Measurements from ENCODE around the gene KIF13A. TPM values are rescaled to one million over a fixed set of nuclear protein-coding genes. Genes with fewer than 3 reads are reported as not detected.
"Not testable (repeated sequence)": the region's sequence is repeated elsewhere in the genome, so short reads cannot be mapped to it uniquely, and the experiment has no call there.

KIF13A gene
- total RNA-seq, 1 donor from 2014 or later, result 72.8 TPM

DNA sequence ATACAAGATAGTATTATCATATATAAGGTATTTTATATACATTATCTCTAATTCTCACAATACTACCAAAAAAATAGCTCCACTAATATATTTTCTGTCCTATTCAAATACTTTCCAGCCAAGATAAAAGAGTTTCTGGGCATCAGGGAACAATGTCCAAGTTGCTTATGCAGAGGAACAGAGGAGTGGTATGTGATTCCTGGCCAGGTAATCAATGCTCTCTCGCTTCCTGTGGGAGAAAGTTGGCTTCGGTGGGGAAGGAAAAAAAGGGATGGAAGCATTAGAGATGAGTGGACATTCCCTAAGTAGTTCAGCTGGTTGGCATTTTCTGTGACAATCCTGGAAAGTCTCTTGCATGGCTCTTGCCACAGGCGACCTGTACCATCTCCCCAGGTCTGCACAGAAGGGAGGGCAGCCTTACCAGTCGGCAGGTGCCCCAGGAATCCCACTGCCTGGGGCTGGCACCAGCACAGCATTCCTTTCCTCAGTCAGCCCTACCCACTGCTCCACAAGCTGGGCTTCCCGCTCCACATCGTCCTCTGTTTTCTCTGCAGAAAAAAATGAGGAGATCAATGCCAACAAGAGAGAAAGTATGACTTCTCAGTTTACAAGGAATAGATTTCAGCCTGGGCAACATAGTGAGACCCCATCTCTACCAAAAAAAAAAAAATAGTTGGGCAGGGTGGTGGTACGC lies 202.2 kb downstream of the KIF13A start:
- intact Hi-C loops (cut with DNase I), result no loop called here
- ATAC-seq, result no peak
- DNase-seq (ENCODE audit: low spot score), result no peak

DNA sequence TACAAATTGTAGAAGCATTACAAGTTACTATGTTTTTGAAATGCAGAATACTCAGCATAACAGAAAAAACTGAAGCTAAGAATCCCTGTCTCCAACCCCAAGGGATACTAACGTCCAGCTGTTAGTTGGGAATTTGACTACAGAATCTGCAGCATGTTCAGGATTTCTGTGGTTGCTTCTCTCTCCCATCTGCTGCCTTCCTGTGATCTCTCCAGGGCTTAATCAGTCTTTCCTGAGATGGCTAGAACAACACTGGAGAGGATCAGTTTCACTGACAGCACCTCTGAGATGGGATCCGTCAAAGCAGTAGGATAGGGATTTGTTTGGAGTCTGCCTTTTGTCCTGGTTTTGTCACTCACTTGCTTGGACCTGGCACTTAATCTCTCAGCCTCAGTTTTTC lies 207.4 kb downstream of the KIF13A start:
- intact Hi-C loops (cut with DNase I), result no loop called here
- ATAC-seq (no peak), DNase-seq (ENCODE audit: low spot score) (no peak)

DNA sequence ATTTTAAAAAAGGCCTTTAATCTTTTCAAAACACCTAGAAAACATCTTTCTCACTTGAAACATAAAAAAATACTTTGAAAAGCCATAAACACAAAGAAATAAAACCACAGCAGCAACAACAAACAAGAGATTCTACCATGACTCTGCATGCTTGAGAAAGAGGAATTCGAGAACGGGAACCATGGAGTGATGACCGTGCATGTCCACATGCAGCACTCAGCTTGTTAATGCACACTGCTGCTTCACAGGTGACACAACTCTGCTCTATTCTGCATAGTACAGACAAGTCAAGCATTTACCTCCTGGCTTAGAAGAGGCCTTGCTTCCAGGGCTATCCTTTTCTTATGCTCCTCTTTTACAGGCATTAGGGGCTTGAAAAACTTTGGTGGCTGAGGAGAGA lies 215.8 kb downstream of the KIF13A start:
- intact Hi-C loops (cut with DNase I), result no loop called here
- ATAC-seq (no peak), DNase-seq (ENCODE audit: low spot score) (no peak)

DNA sequence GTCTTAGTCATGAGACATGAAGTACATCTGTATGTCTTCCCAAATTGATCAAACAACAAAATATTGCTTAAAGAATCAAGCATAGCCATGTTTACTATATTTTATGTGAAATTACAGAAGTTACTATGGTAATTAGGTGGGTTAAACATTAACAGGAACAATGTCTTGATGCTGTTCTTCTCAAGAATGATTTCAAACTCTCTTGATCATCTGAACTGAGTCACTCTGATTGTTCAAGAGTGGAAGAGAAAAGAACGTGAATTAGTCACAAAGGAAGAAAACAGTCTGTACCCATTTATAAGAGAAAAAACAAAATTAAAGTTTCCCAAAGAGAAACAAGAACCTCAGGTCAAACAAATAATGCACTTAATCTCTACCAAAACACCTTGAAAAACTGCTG lies 218.6 kb downstream of the KIF13A start:
- ATAC-seq (no peak), DNase-seq (ENCODE audit: low spot score) (no peak)
- intact Hi-C loops (cut with DNase I), result no loop called here

DNA sequence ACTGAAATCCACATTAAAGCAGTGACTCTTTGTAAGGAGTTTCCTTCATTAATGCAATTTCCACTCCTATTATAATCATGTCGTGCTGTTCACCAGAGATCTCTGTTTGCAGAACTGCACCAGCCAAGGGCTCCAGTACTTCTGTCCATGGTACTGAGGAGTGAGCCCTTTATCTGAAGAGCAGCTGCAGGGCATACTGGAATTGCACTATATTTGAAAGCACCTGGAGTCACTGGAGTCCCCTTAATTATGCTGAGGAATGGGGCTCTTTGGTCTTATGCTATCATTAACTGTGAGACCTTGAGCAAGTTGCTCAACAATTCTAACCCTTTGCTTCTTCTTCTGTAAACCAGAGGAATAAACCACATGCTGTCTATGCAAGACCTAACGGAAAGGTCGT lies 219.0 kb downstream of the KIF13A start:
- intact Hi-C loops (cut with DNase I), result no loop called here
- ATAC-seq (no peak), DNase-seq (ENCODE audit: low spot score) (no peak)

DNA sequence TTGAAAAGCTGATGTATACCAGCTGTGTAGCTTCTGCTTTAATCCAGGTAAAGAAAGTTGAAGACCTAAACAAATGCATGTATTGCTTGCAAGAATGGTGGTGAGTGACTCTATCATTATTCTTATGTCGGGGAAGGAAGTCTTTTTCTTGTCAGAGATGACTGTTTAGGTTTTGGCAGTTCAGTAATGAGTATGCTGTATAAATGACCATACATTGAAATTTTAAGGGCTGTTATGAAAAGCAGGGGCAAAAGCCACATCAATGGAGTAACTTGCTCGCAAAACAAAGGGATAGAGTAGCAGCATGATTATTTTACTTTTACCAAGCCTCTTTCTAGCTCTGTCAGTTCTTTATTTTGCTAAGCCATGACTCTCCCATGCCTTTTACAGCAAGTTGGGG lies 224.8 kb downstream of the KIF13A start:
- intact Hi-C loops (cut with DNase I), result no loop called here
- DNase-seq (ENCODE audit: low spot score), result no peak
- no peak for ATAC-seq

DNA sequence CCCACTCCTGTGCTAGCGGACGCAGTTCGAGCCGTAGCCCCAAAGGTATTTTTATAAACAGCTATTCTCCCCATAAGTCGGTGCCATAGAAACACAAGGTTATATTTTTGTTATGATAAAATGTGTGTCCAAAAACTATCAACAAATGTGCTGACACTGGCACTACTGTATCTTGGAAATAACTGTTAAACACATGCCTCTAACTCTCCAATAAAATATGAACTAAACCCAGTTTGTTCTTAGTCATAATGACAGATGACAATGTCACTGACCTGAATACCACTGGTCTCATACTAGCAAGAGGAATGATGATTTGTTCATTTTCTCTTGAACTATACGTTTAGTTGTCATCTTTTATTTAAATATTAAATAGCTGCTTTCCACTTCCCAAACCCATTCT lies 229.3 kb downstream of the KIF13A start:
- ATAC-seq (no peak), DNase-seq (ENCODE audit: low spot score) (no peak)
- intact Hi-C loops (cut with DNase I), result no loop called here

DNA sequence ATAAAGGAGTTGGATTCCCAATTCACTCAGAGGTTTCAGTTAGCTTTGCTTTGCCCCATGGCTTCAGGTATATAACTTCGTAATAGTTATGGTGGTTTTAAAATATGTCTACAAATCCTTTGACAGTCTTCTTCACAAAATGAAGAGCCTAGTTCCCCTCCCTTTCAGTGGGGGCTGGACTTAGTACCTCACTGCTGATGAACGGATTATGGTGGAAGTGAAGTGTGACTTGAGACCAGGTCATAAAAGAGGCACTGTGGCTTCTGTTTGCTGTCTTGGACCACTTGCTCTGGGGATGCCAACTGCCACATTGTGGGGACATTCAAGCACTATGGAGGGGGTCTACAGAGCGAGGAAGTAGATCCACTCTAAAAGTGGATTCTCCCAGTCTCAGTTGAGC lies 233.2 kb downstream of the KIF13A start:
- DNase-seq (ENCODE audit: low spot score) (no peak), ATAC-seq (no peak)
- intact Hi-C loops (cut with DNase I), result no loop called here

DNA sequence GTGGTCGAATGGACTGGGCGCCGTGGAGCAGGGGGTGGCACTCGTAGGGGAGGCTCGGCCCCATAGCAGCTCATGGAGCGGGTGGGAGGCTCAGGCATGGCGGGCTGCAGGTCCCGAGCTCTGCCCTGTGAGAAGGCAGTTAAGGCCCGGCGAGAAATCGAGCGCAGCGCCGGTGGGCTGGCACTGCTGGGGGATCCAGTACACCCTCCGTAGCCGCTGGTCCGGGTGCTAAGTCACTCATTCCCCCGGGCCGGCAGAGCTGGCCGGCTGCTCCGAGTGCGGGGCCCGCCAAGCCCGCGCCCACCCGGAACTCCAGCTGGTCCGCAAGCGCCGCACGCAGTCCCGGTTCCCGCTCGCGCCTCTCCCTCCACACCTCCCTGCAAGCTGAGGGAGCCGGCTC lies 242.1 kb downstream of the KIF13A start:
- DNase-seq (ENCODE audit: low spot score); ATAC-seq; intact Hi-C loops (cut with DNase I): not testable (repeated sequence)

DNA sequence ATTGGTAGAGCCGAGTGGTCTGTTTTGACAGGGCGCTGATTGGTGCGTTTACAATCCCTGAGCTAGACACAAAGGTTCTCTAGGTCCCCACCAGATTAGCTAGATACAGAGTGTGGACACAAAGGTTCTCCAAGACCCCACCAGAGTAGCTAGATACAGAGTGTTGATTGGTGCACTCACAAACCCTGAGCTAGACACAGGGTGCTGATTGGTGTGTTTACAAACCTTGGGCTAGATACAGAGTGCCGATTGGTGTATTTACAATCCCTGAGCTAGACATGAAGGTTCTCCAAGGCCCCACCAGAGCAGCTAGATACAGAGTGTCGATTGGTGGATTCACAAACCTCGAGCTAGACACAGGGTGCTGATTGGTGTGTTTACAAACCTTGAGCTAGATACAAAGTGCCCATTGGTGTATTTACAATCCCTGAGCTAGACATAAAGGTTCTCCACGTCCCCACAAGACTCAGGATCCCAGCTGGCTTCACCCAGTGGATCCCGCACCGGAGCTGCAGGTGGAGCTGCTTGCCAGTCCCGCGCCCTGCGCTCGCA lies 242.6 kb downstream of the KIF13A start:
- intact Hi-C loops (cut with DNase I), result not testable (repeated sequence)

DNA sequence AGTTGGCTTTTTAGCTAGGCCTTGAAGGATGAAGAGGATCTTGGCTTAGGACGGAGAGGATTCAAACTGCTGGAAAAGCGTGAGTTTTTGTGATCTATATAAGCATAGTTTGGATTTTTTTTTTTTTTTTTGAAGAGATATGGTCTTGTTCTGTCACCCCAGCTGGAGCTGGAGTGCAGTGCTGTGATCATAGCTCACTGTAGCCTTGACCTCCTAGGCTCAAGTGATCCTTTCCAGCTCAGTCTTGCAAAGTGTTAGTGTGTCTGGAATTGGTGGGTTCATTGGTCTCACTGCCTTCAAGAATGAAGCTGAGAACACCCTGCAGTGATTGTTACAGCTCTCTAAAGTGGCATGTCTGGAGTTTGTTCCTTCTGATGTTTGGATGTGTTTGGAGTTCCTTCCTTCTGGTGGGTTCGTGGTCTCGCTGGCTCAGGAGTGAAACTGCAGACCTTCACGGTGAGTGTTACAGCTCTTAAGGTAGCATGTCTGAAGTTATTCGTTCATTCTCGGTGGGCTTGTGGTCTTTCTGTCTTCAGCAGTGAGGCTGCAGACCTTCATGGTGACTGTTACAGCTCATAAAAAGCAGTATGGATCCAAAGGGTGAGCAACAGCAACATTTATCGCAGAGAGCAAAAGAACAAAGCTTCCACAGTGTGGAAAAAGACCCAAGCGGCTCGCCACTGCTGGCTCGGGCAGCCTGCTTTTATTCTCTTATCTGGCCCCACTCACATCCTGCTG lies 243.2 kb downstream of the KIF13A start:
- ATAC-seq (no peak), DNase-seq (ENCODE audit: low spot score) (no peak)
- intact Hi-C loops (cut with DNase I), result no loop called here

More for the DNA sequence above, 242.6 kb downstream of the KIF13A start:
- DNase-seq (ENCODE audit: low spot score); ATAC-seq: not testable (repeated sequence)

DNA sequence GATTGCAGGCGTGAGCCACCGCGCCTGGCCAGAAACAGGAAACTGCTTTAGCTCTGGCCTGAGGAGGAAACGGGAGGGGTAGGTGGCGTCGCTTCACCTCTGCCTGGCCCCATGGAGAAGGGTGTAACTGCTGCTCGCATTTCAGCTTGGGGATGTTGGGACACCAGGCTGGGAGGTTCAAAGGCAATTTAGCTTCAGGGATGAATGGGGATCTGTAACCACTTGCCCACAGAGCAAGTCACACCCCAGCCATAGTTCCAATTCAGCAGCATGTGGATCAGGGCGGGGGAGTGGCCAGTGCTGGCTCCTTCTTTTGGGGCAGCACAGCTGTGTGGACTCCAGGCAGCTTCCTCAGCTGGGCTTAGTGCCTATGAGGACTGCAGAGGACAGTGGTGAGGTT lies 245.9 kb downstream of the KIF13A start:
- ATAC-seq (no peak), DNase-seq (ENCODE audit: low spot score) (no peak)
- intact Hi-C loops (cut with DNase I), result no loop called here

DNA sequence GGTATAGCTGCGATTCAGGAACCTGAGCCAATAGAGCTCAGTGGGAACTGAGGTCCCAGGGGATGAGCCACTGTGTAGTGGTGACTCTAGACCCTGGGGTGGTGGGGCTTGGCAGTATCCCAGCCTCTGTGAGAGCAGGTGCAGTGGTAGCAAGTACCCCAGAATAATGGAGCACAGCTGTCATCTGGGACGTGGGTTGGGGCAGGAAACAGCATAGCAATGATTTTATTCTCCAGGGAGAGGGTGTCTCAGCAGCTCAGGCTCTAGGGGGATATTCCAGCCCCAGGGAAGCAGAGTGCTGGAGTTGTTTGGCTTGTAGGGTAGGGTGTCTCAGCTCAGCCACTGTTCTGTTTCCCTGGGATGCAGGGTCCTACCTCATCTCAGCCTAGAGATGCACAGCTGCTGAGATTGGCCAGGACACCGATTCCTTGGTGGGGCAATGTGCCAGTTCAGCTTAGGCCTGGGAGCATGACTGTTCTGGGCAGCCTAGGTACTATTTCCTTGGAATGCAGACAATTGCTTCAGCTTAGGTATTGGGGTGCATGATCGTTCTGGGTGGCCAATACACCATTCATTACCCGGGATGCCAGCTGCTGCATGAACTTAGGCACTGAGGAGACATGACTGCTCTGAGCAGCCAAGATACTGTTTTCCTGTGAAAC lies 246.7 kb downstream of the KIF13A start:
- no peak for DNase-seq (ENCODE audit: low spot score)
- intact Hi-C loops (cut with DNase I), result no loop called here
- no peak for ATAC-seq

DNA sequence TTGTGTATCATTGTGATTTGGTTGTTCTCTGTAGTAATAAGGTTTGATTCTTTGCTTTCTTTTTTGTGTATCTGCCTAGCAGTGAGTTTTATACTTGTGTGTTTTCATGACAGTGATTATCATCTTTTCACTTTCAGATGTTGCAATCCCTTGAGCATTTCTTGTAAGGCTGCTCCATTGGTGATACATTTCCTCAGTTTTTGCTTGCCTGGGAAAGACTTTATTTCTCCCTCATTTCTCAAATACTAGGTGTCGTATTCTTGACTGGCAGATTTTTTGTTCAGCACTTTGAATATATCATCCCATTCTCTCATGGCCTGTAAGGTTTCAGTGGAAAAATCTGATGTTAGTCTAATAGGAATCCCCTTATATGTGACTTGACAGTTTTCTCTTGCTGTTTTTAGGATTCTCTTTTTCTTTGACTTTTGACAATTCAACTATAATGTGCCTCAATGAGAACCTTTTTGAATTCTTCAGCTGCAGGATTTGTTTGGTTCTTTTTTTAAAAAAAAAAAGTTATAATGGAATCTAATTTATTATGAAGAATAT lies 249.7 kb downstream of the KIF13A start:
- ATAC-seq, result no peak
- intact Hi-C loops (cut with DNase I), result no loop called here
- DNase-seq (ENCODE audit: low spot score), result no peak

DNA sequence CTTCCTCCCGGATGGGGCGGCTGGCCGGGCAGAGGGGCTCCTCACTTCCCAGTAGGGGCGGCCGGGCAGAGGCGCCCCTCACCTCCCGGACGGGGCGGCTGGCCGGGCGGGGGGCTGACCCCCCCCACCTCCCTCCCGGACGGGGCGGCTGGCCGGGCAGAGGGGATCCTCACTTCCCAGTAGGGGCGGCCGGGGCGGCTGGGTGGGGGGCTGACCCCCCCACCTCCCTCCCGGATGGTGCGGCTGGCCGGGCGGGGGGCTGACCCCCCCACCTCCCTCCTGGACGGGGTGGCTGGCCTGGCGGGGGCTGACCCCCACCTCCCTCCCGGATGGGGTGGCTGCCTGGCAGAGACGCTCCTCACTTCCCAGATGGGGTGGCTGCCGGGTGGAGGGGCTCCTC lies 252.1 kb downstream of the KIF13A start:
- ATAC-seq, result not testable (repeated sequence)

DNA sequence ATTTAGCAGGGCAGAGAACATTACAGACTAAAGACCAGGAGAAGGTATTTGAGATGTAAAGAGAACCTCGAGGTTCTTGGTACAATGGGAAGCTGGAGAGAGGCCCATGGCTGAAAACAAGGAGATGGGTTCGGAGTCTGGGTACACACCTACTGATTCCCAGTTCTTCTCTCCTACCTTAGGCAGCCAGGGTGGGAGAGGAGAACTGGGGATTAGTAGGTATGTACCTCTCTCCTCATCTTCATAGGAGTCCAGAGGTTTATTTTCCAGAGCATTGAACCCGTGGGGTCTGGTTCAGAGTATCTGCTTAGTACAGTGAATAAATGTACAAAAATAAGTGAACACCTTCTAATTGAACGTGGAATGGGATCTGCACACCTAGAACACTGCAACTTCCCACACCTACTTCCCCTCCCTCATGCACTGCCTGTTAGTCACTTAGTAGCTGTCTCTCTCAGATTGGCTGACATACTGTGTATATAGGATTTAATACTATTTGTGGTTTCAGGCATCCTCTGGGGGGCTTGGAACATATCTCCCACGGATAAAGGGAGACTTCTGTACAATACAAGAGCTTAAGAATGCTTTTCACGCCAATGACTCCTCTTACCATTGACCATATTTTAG lies 257.2 kb downstream of the KIF13A start:
- ATAC-seq (no peak), DNase-seq (ENCODE audit: low spot score) (no peak)
- intact Hi-C loops (cut with DNase I), result no loop called here

More for the DNA sequence above, 252.1 kb downstream of the KIF13A start:
- intact Hi-C loops (cut with DNase I); DNase-seq (ENCODE audit: low spot score): not testable (repeated sequence)

DNA sequence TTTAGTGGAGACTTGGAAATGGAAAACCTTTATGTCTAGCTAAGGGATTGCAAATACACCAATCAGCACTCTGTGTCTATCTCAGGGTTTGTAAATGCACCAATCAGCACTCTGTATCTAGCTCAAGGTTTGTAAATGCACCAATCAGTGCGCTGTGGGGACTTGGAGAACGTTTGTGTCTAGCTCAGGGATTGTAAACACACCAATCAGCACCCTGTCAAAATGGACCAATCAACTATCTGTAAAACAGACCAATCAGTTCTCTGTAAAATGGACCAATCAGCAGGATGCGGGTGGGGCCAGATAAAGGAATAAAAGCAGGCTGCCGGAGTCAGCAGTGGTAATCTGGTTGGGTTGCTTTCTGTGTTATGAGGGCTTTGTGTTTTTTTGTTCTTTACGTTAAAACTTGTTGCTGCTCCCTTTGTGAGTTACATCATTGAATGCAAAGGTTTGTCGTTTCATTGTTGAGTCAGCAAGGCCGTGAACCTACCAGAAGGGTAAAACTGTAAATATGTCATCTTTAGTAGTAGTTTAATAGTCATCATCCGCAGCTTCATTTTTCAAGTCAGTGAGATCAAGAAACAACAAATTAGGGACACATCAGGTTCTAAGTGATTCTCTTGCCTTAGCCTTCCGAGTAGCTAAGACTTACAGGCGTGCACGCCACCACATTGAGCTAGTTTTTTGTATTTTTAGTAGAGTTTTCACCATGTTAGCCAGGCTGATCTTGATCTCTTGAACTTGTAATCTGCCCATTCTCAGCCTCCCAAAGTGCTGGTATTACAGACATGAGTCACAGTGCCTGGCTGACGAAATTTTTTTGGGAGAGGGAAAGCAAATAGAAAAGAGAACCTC lies 258.0 kb downstream of the KIF13A start:
- DNase-seq (ENCODE audit: low spot score), result no peak
- ATAC-seq, result no peak
- intact Hi-C loops (cut with DNase I), result no loop called here

DNA sequence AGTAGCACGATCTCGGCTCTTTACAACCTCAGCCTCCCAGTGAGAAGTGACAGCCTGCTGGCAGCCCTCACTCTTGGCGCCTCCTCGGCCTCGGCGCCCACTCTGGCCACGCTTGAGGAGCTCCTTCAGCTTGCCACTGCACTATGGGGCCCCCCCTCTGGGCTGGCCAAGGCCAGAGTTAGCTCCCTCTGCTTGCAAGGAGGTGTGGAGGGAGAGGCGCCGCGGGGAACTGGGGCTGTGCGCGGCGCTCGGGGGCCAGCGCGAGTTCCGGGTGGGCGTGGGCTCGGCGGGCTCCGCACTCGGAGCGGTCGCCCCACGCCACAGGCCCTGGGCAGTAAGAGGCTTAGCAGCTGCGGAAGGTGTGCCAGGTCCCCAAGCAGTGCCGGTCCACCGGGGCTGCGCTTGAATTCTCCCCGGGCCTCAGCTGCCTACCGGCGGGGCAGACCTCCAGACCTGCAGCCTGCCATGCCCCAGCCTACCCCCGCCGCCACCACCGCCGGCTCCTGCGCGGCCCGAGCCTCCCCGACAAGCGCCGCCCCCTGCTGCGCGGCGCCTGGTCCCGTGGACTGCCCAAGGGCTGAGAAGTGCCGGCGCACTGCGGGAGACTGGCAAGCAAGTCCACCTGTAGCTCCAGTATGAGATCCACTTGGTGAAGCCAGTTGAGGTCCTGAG lies 258.7 kb downstream of the KIF13A start:
- intact Hi-C loops (cut with DNase I), result no loop called here
- ATAC-seq, result no peak
- no peak for DNase-seq (ENCODE audit: low spot score)
